CD4-positive, alpha-beta memory T cell (primary cell): ENCODE data around the gene MAP3K14. TPM values are rescaled to one million over a fixed set of nuclear protein-coding genes. Genes with fewer than 3 reads are reported as not detected.

Experiments used
- CTCF ChIA-PET: fragments of 350-600 bp; sonication (Branson Sonifier 250); formaldehyde crosslinking; loops from one replicate; lab custom pipeline; 2021; ENCODE audit warnings: inconsistent platforms; ENCODE audit not compliant: partially characterized antibody; lab: Charles Lee
- POLR2A ChIA-PET: fragments of 350-600 bp; sonication (Branson Sonifier 250); formaldehyde crosslinking; loops from one replicate; lab custom pipeline; 2021; ENCODE audit not compliant: partially characterized antibody; lab: Charles Lee
- DNase-seq, 5 donors: peaks; one replicate each; pipeline versions ENCODE4 v3.0.0 to v3.0.0-alpha.2; 2020 to 2022; ENCODE audit warnings: mixed read lengths in 1 of 5
- H3K27ac ChIP-seq: one replicate; pipeline ENCODE4 v1.7.0; 2013; ENCODE audit warnings: low read depth, low read length
- H3K27me3 ChIP-seq: 2 replicates; pipeline ENCODE4 v1.7.0; 2013; ENCODE audit warnings: mild to moderate bottlenecking, low read length, moderate library complexity; ENCODE audit not compliant: insufficient read depth
- H3K36me3 ChIP-seq: 2 replicates; pipeline ENCODE4 v1.7.0; 2013; ENCODE audit warnings: mild to moderate bottlenecking, low read length, moderate library complexity; ENCODE audit not compliant: insufficient read depth
- H3K4me1 ChIP-seq: 2 replicates; pipeline ENCODE4 v1.7.0; 2013; ENCODE audit warnings: mild to moderate bottlenecking, low read length, moderate library complexity; ENCODE audit not compliant: insufficient read depth
- H3K4me3 ChIP-seq, 2 donors: one replicate each; pipeline ENCODE4 v1.7.0; 2013; ENCODE audit warnings: low read length in 2 of 2, mild to moderate bottlenecking in 1 of 2
- H3K9me3 ChIP-seq, 2 donors: one replicate each; pipeline ENCODE4 v1.7.0; 2013; ENCODE audit warnings: low read length in 2 of 2, control low read depth in 1 of 2; ENCODE audit not compliant: control insufficient read depth in 1 of 2
- H3K27ac Mint-ChIP-seq, 7 donors: one replicate each; pipeline ENCODE4 v1.8.0; 2020 to 2021; ENCODE audit warnings: mixed read lengths in 7 of 7, mild to moderate bottlenecking in 6 of 7, inconsistent platforms in 3 of 7, moderate library complexity in 3 of 7
- H3K27me3 Mint-ChIP-seq, 2 donors: one replicate each; pipeline ENCODE4 v1.8.0; 2020 to 2021; ENCODE audit warnings: mixed read lengths in 2 of 2
- H3K36me3 Mint-ChIP-seq, 2 donors: one replicate each; pipeline ENCODE4 v1.8.0; 2020 to 2021; ENCODE audit warnings: mixed read lengths in 2 of 2, inconsistent platforms in 1 of 2, mild to moderate bottlenecking in 1 of 2
- H3K4me1 Mint-ChIP-seq, 4 donors: one replicate each; pipeline ENCODE4 v1.8.0; 2020 to 2021; ENCODE audit warnings: mixed read lengths in 4 of 4, mild to moderate bottlenecking in 1 of 4
- H3K4me3 Mint-ChIP-seq, 8 donors: one replicate each; pipeline ENCODE4 v1.8.0; 2020 to 2021; ENCODE audit warnings: mixed read lengths in 8 of 8, mild to moderate bottlenecking in 7 of 8, moderate library complexity in 6 of 8, inconsistent platforms in 3 of 8
- H3K9me3 Mint-ChIP-seq, 8 donors: one replicate each; pipeline ENCODE4 v1.8.0; 2020 to 2021; ENCODE audit warnings: mixed read lengths in 8 of 8, mild to moderate bottlenecking in 5 of 8, inconsistent platforms in 3 of 8, moderate library complexity in 1 of 8
- intact Hi-C: fragments of 100-400 bp; cut with micrococcal nuclease; formaldehyde crosslinking; loops from one replicate; pipeline ENCODE4 v1.15.1; 2023
- polyA plus RNA-seq, 2 donors: library from polyadenylated mRNA; unstranded; fragments of 300-500 nt; fragmentation: Illumina TruSeq; gene quantifications; one replicate each; pipeline ENCODE4 v1.2.3, GENCODE V29; 2021
- total RNA-seq, 2 experiments: library from RNA; stranded (reverse); gene quantifications; one replicate each; pipeline ENCODE4 v1.2.3, GENCODE V29; 2021

Gene MAP3K14
- total and polyA plus RNA-seq, 4 experiments from 2014 or later, result 2.3 to 49.3 (median 31.6) TPM

DNA sequence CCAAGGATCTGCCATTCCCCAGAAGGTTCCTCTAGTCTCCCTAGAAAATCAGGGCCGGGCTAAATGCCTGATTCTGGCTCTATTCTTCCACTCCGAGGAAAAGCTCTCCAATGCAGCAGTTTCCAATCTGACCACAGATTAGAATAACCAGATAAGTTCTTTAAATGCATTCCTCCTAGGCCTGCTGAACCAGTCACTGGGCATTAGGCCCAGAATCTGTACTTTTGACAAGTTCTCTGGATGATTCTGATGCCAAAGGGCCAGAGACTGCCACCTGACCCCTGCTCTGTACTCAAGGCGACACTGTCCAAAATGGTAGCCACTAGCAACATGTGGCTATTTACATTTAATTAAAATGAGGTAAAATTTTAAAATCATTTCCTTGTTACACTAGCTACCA lies 22.3 kb downstream of the MAP3K14 start:
- Mint-ChIP-seq H3K9me3 (no peaks in the 10 kb centered on the region), H3K27ac (peak overlapping the region; percentile 62 to 90 (median 81)), H3K4me3 (peak overlapping the region in 1 of 8 donors; percentile 6), H3K27me3 (no peaks in the 10 kb centered on the region), H3K4me1 (peaks cover 50 to 86% (median 59%) of the 10 kb centered on the region in 4 donors), H3K36me3 (peaks cover 30 to 62% of the 10 kb centered on the region in 2 donors)
- ChIA-PET CTCF (interaction anchor here (0.8 to 1.9 kb wide), 5 partner anchors 9 to 91 kb away, joined by 3 to 8 read pairs (median 4); no protein-coding TSS in a partner anchor), POLR2A (interaction anchor here (2.2 to 2.3 kb wide), 2 partner anchors 17 to 22 kb away, joined by 8 to 18 read pairs; partner anchors contain the start of gene MAP3K14)
- intact Hi-C loops, result no loop called here
- H3K4me3 ChIP-seq, result no peak overlapping the region
- H3K9me3 ChIP-seq, result no peaks in the 10 kb centered on the region
- H3K27me3 ChIP-seq, result no peaks in the 10 kb centered on the region
- H3K4me1 ChIP-seq, result peaks cover 73% of the 10 kb centered on the region
- no peak overlapping the region for H3K27ac ChIP-seq
- peaks cover 21% of the 10 kb centered on the region for H3K36me3 ChIP-seq
- DNase-seq, result no peak

DNA sequence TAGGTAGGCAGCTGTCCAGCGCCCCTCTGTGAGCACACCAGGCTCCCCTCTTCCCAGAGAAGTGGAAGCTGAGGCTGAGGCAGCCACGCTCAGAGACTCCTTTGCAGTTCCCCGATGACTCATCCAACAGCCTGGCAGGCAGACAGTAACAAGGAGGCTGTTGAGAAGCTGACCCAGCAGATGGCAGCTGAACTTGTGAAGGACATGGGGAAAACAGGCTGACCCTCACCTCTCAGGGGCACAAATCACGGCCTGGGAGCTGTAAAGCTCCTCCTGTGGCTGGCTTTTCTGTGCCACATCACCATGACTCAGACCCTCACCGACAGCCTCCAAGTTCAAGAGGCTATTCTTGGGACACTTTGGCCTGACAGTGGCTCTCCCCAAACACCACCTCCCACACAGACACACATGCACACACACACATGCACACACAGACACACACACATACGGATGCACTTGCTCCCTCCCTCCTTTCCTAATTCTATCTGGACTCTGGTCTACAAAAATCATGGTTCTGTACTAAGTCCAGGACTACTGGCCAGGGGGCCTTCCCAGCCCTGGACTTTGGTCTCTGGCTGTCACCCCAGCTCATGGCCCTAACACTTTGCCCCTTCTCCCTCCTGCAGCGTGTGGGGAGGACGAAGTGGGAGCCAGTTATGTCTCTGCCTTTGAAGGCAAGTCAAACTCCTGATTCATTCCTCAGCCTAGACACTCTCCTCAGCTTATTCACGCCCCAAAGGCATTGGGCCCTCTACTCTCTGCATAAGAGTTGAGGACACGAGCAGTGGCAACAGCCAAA lies 23.2 kb downstream of the MAP3K14 start:
- Mint-ChIP-seq H3K4me3 (peak overlapping the region in 2 of 8 donors; percentile 8 to 43), H3K9me3 (no peaks in the 10 kb centered on the region), H3K27me3 (no peaks in the 10 kb centered on the region), H3K36me3 (peaks cover 32 to 62% of the 10 kb centered on the region in 2 donors), H3K27ac (peak overlapping the region; percentile 62 to 90 (median 86)), H3K4me1 (peaks cover 42 to 77% (median 51%) of the 10 kb centered on the region in 4 donors)
- no peak overlapping the region for H3K27ac ChIP-seq
- ChIA-PET CTCF (interaction anchor here (0.8 to 2.0 kb wide), 6 partner anchors 10 to 142 kb away, joined by 3 to 8 read pairs (median 4); no protein-coding TSS in a partner anchor), POLR2A (interaction anchor here (0.8 to 2.3 kb wide), 3 partner anchors 19 to 27 kb away, joined by 3 to 8 read pairs (median 8); partner anchors contain the start of gene MAP3K14)
- no peak overlapping the region for H3K4me3 ChIP-seq
- intact Hi-C loops, result no loop called here
- H3K4me1 ChIP-seq, result peaks cover 64% of the 10 kb centered on the region
- H3K9me3 ChIP-seq, result no peaks in the 10 kb centered on the region
- DNase-seq, result no peak
- H3K36me3 ChIP-seq, result peaks cover 26% of the 10 kb centered on the region
- no peaks in the 10 kb centered on the region for H3K27me3 ChIP-seq

DNA sequence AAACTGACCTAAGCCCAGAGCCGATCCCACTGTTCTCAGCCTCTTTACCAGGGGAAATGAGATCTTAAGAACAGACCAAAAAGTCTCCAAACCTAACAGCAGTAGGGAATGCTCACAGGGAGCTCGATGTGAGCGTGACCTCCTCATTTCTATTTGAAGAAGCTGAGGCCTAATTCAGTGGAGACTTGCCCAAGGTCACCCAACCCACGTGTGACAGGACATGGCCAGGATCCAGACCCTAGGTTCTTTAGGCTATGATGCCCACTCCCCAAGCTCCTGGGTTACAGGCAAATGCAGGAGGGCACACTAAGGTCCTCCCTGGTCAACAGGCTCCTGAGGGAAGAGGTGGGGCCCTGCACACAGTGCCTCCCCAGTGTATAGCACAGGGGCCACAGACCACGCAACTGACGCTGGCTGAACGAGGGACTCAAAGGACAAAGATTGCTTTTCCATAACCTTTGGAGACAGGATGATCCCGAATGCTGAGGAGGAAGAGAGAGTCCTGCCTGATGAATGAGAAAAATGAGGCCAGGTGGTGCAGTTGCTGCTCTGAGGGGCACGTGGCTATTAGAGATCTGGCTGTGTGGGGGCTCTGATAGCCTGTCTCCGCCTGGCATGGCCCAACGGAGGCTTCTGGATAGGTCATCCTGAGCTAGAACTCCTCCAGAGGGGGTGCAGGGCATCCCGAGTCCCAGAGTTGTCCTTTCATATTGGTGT lies 24.0 kb downstream of the MAP3K14 start:
- Histone ChIP-seq H3K4me1 (peaks cover 57% of the 10 kb centered on the region), H3K4me3 (no peak overlapping the region), H3K27ac (no peak overlapping the region), H3K9me3 (no peaks in the 10 kb centered on the region), H3K27me3 (no peaks in the 10 kb centered on the region), H3K36me3 (peaks cover 27% of the 10 kb centered on the region)
- DNase-seq, result no peak
- Mint-ChIP-seq H3K27me3 (no peaks in the 10 kb centered on the region), H3K27ac (peak overlapping the region in 6 of 7 donors; percentile 68 to 88 (median 78)), H3K4me1 (peaks cover 36 to 70% (median 44%) of the 10 kb centered on the region in 4 donors), H3K4me3 (no peak overlapping the region), H3K36me3 (peaks cover 31 to 61% of the 10 kb centered on the region in 2 donors), H3K9me3 (no peaks in the 10 kb centered on the region)
- intact Hi-C loops, result no loop called here
- ChIA-PET POLR2A (interaction anchor here (0.8 to 2.3 kb wide), 3 partner anchors 19 to 28 kb away, joined by 3 to 8 read pairs (median 8); partner anchors contain the start of gene MAP3K14), CTCF (interaction anchor here (0.9 to 2.0 kb wide), 5 partner anchors 14 to 141 kb away, joined by 3 to 8 read pairs (median 4); no protein-coding TSS in a partner anchor)

DNA sequence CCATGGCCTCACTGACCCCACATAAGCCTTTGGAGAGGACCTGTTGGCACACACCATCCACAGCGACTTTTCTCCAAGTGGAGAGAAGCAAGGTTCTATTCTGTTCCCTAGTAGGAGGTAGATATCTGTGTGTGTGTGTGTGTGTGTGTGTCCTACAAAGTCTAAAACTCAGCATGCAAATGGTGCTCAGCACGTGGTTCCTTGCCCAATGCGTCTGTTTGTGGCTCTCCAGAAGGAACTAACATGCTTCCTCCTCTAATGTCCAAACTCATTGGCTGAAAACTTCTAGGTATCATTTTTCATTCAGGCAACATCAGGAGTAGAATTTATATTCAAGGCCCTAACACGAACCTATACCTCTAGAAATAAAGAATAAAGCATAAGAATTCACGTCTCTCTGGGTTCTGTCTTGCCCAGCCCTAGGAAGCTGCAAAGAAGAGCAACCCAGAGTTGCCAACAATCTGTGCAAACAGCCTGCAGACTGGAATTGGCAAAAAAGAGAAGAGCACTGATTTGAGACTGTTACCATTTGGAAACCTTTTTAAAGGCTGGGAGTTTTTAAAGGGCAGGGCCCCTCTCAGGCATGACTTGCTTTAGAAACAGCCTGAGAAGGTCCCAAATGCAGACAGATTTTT lies 25.5 kb downstream of the MAP3K14 start:
- peaks cover 22 to 54% (median 32%) of the 10 kb centered on the region in 4 donors for H3K4me1 Mint-ChIP-seq
- peak overlapping the region; percentile 62 to 90 (median 79) for H3K27ac Mint-ChIP-seq
- no peak for DNase-seq
- ChIA-PET POLR2A (interaction anchor here (1.4 to 2.3 kb wide), 2 partner anchors 21 to 25 kb away, joined by 5 to 8 read pairs; partner anchors contain the start of gene MAP3K14), CTCF (interaction anchor here (1.0 to 1.9 kb wide), 6 partner anchors 13 to 156 kb away, joined by 3 to 8 read pairs (median 3); partner anchors contain the start of gene ACBD4)
- H3K36me3 Mint-ChIP-seq, result peaks cover 35 to 72% of the 10 kb centered on the region in 2 donors
- no peak overlapping the region for H3K4me3 ChIP-seq
- no peaks in the 10 kb centered on the region for H3K27me3 ChIP-seq
- no peaks in the 10 kb centered on the region for H3K27me3 Mint-ChIP-seq
- peaks cover 41% of the 10 kb centered on the region for H3K4me1 ChIP-seq
- H3K36me3 ChIP-seq, result peaks cover 43% of the 10 kb centered on the region
- no peaks in the 10 kb centered on the region for H3K9me3 ChIP-seq
- no peak overlapping the region for H3K4me3 Mint-ChIP-seq
- H3K27ac ChIP-seq, result no peak overlapping the region
- H3K9me3 Mint-ChIP-seq, result no peaks in the 10 kb centered on the region
- intact Hi-C loops, result no loop called here

DNA sequence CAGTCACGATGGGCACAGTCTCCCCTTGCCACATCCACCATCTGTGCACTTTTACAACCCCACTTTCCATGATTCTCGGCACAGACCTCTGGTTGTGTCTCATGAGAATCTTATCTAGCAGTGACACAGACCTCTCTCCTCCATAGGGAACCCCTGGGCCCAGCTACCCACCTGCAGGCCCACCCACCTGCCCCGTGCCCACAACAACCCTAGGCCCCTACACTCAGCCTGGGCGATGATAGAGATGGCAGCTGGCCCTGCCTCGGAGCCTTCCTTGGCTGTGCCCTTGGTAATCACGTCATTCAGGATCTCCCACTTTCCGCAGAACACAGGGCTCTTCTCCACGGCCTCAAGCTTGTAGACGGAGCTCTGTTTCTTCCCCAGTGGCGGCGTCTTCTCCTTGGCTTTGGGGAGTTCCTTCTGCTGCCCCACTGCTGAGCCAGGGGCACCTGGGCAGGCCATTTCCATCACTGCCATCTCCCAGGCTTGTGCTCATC lies 26.5 kb downstream of the MAP3K14 start:
- H3K27me3 Mint-ChIP-seq, result no peaks in the 10 kb centered on the region
- peaks cover 32% of the 10 kb centered on the region for H3K4me1 ChIP-seq
- H3K36me3 ChIP-seq, result peaks cover 47% of the 10 kb centered on the region

More for the DNA sequence above, 26.5 kb downstream of the MAP3K14 start:
- H3K9me3 ChIP-seq, result no peaks in the 10 kb centered on the region
- Mint-ChIP-seq H3K27ac (peak overlapping the region in 5 of 7 donors; percentile 75 to 81 (median 80)), H3K9me3 (no peaks in the 10 kb centered on the region), H3K36me3 (peaks cover 35 to 72% of the 10 kb centered on the region in 2 donors), H3K4me1 (peaks cover 15 to 44% (median 25%) of the 10 kb centered on the region in 4 donors), H3K4me3 (peak overlapping the region in 1 of 8 donors; percentile 55)
- H3K4me3 ChIP-seq, result no peak overlapping the region
- ChIA-PET POLR2A (no interaction called here), CTCF (interaction anchor here (4.2 kb wide), 1 partner anchor 13 kb away, joined by 22 read pairs; no protein-coding TSS in a partner anchor)
- intact Hi-C loops, result no loop called here
- DNase-seq, result no peak
- no peak overlapping the region for H3K27ac ChIP-seq
- H3K27me3 ChIP-seq, result no peaks in the 10 kb centered on the region
